ENCODE results near the gene ANKRD63.

- TF ChIP-seq CTCF (IDR thresholded peaks at IDR 0.05) (no peak), MXI1 (IDR thresholded peaks at IDR 0.05; ENCODE audit: low read depth, low read length) (no peak), RAD21 (IDR thresholded peaks at IDR 0.05; ENCODE audit: low read length) (no peak)
Measured at GRCh38 chr15:40293905-40294895, 11.3 kb upstream of the ANKRD63 start.

Data from SK-N-SH (cell line).